GM13976 (cell line): ENCODE data around the gene RASGRF2.

Experiments
- DNase-seq: peaks from one replicate; pipeline ENCODE4 v3.0.0; 2012; ENCODE audit warnings: low spot score
- CTCF ChIP-seq: IDR thresholded peaks from 2 replicates; pipeline ENCODE4 v1.5.1; 2012; ENCODE audit warnings: borderline replicate concordance, mild to moderate bottlenecking; ENCODE audit not compliant: insufficient read depth; ENCODE audit errors: extremely low read depth, missing control alignments, control extremely low read depth
- in situ Hi-C: fragments of 300-500 bp; cut with MboI; formaldehyde crosslinking; loops from one replicate; pipeline ENCODE4 v1.12.0; 2022; ENCODE audit warnings: low sequenced_read_pairs, mixed read lengths, inconsistent platforms; ENCODE audit not compliant: unreplicated experiment

RASGRF2 gene

GRCh38 chr5:80930940-80931339 is 29.2 kb upstream of the RASGRF2 start:
- no peak for DNase-seq

GRCh38 chr5:80931411-80931810 is 28.8 kb upstream of the RASGRF2 start:
- no peak for TF ChIP-seq CTCF
- no peak for DNase-seq
- in situ Hi-C loops: no loop called here

More at GRCh38 chr5:80930940-80931339, 29.2 kb upstream of the RASGRF2 start:
- TF ChIP-seq CTCF: no peak
- in situ Hi-C loops: no loop called here

- TF ChIP-seq CTCF: no peak
- in situ Hi-C loops: no loop called here
- no peak for DNase-seq
Measured at GRCh38 chr5:80933036-80933435, 27.1 kb upstream of the RASGRF2 start.

GRCh38 chr5:80934751-80935150 is 25.4 kb upstream of the RASGRF2 start:
- DNase-seq: no peak
- in situ Hi-C loops: no loop called here
- TF ChIP-seq CTCF: no peak

- no peak for DNase-seq
- in situ Hi-C loops: no loop called here
- TF ChIP-seq CTCF: peak; percentile 25
Measured at GRCh38 chr5:80935811-80936385, 24.3 kb upstream of the RASGRF2 start.

GRCh38 chr5:80936881-80937280 is 23.3 kb upstream of the RASGRF2 start:
- no peak for TF ChIP-seq CTCF
- DNase-seq: no peak
- in situ Hi-C loops: no loop called here
